AG04449 (cell line): ENCODE data around the gene RHOBTB1.
"Not testable (repeated sequence)": the region's sequence is repeated elsewhere in the genome, so short reads cannot be mapped to it uniquely, and the experiment has no call there.

Experiments used
- CTCF ChIA-PET: fragments of 350-600 bp; formaldehyde crosslinking; extraction: SDS; loops from one replicate; lab custom pipeline; 2021; ENCODE audit warnings: antibody characterized with exemption; lab: Yijun Ruan, JAX
- POLR2A ChIA-PET: fragments of 400-600, 350-600 bp; formaldehyde crosslinking; extraction: SDS; loops from one replicate; lab custom pipeline; 2020; ENCODE audit warnings: antibody characterized with exemption, inconsistent platforms; lab: Yijun Ruan, JAX
- DNase-seq: peaks from one replicate; pipeline ENCODE4 v3.0.0-alpha.2; 2010; ENCODE audit warnings: low read depth, low spot score
- H3K4me3 ChIP-seq: 2 replicates; pipeline ENCODE4 v1.5.1; 2011; ENCODE audit warnings: low read depth, mild to moderate bottlenecking, control low read depth, low read length
- CTCF ChIP-seq: IDR thresholded peaks from one replicate; pipeline ENCODE4 v1.5.1; 2011; ENCODE audit warnings: mild to moderate bottlenecking, moderate library complexity, low read length, control low read depth, inconsistent platforms; ENCODE audit not compliant: insufficient read depth; ENCODE audit errors: missing control alignments

The RHOBTB1 gene

GRCh38 chr10:60849217-60849616 lies 94.8 kb downstream of the RHOBTB1 start:
- ChIA-PET CTCF (interaction anchor here (0.7 kb wide), 1 partner anchor 21 kb away, joined by 3 read pairs; no protein-coding TSS in a partner anchor), POLR2A (no interaction called here)
- no peak overlapping the region for H3K4me3 ChIP-seq
- TF ChIP-seq CTCF = no peak
- no peak for DNase-seq

DNA sequence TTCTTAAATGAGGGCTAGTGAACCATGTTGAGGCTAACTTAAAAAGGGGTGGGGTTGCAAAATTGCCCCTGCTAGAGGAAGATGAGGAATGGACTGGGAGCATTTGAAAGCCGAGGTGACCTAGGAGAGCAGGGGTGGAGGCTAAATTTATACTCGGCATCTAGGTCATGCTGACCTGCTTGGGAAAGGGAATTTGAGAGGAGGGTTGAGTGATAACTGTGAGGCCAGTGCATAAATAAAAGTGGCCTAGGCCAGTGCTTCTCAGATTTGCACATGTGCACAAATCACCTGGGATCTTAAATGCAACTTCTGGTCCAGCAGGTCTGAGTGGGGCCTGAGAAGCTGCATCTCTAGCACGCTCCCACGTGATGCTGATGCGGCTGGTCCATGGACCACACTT lies 95.3 kb downstream of the RHOBTB1 start:
- POLR2A ChIA-PET = no interaction called here
- no peak for DNase-seq
- CTCF ChIA-PET = no interaction called here
- no peak overlapping the region for H3K4me3 ChIP-seq
- TF ChIP-seq CTCF = no peak

DNA sequence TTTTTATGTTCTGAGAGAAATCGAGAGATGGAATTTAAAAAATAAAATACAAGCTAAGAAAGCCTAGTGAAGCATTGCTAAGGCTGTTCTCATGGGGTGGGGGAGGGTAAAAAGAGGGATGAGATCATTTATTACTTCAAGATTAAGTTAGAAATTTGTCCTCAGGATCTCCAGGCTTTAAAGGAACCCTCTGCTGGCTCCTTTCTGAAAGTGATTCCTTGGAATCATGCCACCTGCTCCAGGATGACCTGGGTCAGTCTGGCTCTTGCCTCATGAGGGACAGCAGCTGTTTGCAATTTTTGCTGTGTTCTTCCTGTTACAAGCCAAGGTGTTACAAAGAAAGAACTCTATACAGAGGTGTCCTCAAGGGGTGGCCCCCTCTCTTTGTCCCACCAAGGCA lies 95.9 kb downstream of the RHOBTB1 start:
- POLR2A ChIA-PET = no interaction called here
- no peak for DNase-seq
- H3K4me3 ChIP-seq = no peak overlapping the region
- no peak for TF ChIP-seq CTCF
- CTCF ChIA-PET = interaction anchor here (1.2 to 1.9 kb wide), 2 partner anchors 27 to 47 kb away, joined by 3 to 7 read pairs; no protein-coding TSS in a partner anchor

- H3K4me3 ChIP-seq = no peak overlapping the region
- TF ChIP-seq CTCF = no peak
- ChIA-PET POLR2A (interaction anchor here (1.0 kb wide), 1 partner anchor 19 kb away, joined by 3 read pairs; no protein-coding TSS in a partner anchor), CTCF (interaction anchor here (1.1 to 2.0 kb wide), 4 partner anchors 13 to 109 kb away, joined by 3 to 7 read pairs (median 4); no protein-coding TSS in a partner anchor)
- no peak for DNase-seq
Measured at GRCh38 chr10:60846173-60846572, 97.8 kb downstream of the RHOBTB1 start.

DNA sequence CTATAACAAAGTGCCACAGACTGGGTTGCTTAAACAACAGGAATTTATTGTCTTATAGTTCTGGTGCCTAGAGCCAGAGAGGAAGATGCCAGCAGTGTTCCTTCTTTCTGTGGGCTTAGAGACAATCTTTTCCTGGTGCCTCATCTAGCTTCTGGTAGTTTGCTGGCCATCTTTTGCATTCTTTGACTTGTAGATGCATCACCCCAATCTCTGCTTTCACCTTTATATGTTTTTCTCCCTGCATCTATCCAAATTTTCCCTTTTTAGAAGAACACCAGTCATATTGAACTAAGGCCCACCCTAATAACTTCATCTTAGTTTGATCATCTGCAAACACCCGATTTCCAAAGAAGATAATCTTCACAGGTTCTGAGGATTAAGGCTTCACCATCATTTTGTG lies 98.9 kb downstream of the RHOBTB1 start:
- no peak overlapping the region for H3K4me3 ChIP-seq
- DNase-seq = no peak
- ChIA-PET CTCF (interaction anchor here (0.8 to 2.0 kb wide), 2 partner anchors 11 to 15 kb away, joined by 4 to 6 read pairs; no protein-coding TSS in a partner anchor), POLR2A (no interaction called here)
- no peak for TF ChIP-seq CTCF

GRCh38 chr10:60842694-60843093 lies 101.3 kb downstream of the RHOBTB1 start:
- CTCF ChIA-PET = no interaction called here
- POLR2A ChIA-PET = no interaction called here
- no peak for TF ChIP-seq CTCF
- no peak for DNase-seq
- no peak overlapping the region for H3K4me3 ChIP-seq

- CTCF ChIA-PET = interaction anchor here (1.1 kb wide), 1 partner anchor 9 kb away, joined by 3 read pairs; no protein-coding TSS in a partner anchor
- H3K4me3 ChIP-seq, POLR2A ChIA-PET, DNase-seq: not testable (repeated sequence)
Measured at GRCh38 chr10:60841227-60841626, 102.8 kb downstream of the RHOBTB1 start.
